Gastroesophageal sphincter (tissue), 3 donors: ENCODE data around the gene TTC13.

ENCODE experiments used
- EP300 ChIP-seq: sonication (generic); formaldehyde crosslinking; IDR thresholded peaks from one replicate; pipeline ENCODE4 v1.6.1; 2017; ENCODE audit warnings: antibody characterized with exemption, mild to moderate bottlenecking
- POLR2A ChIP-seq, 2 donors: fragments of 450-650 bp; IDR thresholded peaks; one replicate each; pipeline ENCODE4 v1.6.1; 2017; ENCODE audit warnings: antibody characterized with exemption in 2 of 2, mild to moderate bottlenecking in 2 of 2, moderate library complexity in 1 of 2
- POLR2AphosphoS5 ChIP-seq: sonication (generic); formaldehyde crosslinking; IDR thresholded peaks from one replicate; pipeline ENCODE4 v1.6.1; 2017; ENCODE audit warnings: antibody characterized with exemption
- TF ChIP-seq, protein P1 (sequence below), 4 experiments: fragments of 200-600 bp in 2 of 4; fragments of 450-650 bp in 2 of 4; sonication (generic) in 1 of 4; IDR thresholded peaks; one replicate each; pipeline ENCODE4 v1.5.1; 2017 to 2019; ENCODE audit warnings: antibody characterized with exemption in 4 of 4, mild to moderate bottlenecking in 2 of 4, moderate library complexity in 2 of 4

GRCh38 chr1:230994860-230995259, 16.2 kb upstream of the TTC13 start:
- TF ChIP-seq, protein P1, sequence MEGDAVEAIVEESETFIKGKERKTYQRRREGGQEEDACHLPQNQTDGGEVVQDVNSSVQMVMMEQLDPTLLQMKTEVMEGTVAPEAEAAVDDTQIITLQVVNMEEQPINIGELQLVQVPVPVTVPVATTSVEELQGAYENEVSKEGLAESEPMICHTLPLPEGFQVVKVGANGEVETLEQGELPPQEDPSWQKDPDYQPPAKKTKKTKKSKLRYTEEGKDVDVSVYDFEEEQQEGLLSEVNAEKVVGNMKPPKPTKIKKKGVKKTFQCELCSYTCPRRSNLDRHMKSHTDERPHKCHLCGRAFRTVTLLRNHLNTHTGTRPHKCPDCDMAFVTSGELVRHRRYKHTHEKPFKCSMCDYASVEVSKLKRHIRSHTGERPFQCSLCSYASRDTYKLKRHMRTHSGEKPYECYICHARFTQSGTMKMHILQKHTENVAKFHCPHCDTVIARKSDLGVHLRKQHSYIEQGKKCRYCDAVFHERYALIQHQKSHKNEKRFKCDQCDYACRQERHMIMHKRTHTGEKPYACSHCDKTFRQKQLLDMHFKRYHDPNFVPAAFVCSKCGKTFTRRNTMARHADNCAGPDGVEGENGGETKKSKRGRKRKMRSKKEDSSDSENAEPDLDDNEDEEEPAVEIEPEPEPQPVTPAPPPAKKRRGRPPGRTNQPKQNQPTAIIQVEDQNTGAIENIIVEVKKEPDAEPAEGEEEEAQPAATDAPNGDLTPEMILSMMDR (IDR thresholded peaks at IDR 0.05), result no peak
- TF ChIP-seq POLR2A (IDR thresholded peaks at IDR 0.05), result no peak
- TF ChIP-seq EP300, result no peak
- no peak for TF ChIP-seq POLR2AphosphoS5
